Measurements from ENCODE around the gene HRCT1. TPM values are rescaled to one million over a fixed set of nuclear protein-coding genes. Genes with fewer than 3 reads are reported as not detected.
"Not testable (repeated sequence)": the region's sequence is repeated elsewhere in the genome, so short reads cannot be mapped to it uniquely, and the experiment has no call there.

HRCT1 gene
- total and polyA plus RNA-seq, 2 of the 4 experiments (the other 2 are of a cell fraction), result 1.1 to 3.9 TPM

DNA sequence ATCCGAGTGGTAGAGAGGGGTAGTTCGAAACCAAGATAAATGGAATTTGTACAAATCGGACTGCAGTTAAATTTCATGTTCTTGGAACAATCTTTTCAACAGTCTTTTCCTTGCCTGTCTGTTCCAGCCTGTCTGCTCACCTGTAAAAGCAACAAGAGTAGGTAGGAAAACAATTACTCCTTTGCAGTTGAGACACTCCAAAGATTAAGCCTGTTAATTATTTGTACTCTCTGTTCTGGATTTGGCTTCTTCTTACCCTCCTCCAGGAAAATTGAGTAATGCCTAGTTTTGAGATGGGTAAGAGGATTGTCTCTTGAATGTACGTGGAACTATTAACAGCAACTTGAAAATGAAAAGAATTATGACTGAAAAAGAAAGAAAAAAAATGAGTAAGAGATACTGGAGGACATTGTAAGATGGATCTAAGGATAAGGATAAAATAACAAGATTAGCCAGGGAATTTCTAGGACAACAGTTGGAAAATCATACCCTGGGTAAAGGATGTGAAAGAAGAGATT, 27.6 kb downstream of the HRCT1 start:
- Histone ChIP-seq H2BK15ac (ENCODE audit: low read depth, low read length) (peak overlapping the region; percentile 49; the same call in 2 of the 3 replicates), H4K20me1 (ENCODE audit: insufficient read depth, low read length) (no peaks in the 10 kb centered on the region), H2BK5ac (ENCODE audit: low read depth, low read length, poor library complexity, severe bottlenecking) (peak overlapping the region; percentile 67), H3K18ac (ENCODE audit: low read depth, low read length) (peak overlapping the region; percentile 82; the same call in 1 of the 2 replicates), H3K56ac (ENCODE audit: extremely low read depth, insufficient read depth, low read length) (no peak overlapping the region), H3K79me1 (ENCODE audit: low read depth in 1 of 2, low read length in 2 of 2) (peaks cover 0 to 4% of the 10 kb centered on the region in 2 experiments; a peak in 1 of 4 replicates), H2AFZ (replicated peaks; ENCODE audit: low read length, poor library complexity) (no peak overlapping the region), H3K14ac (replicated peaks; ENCODE audit: low read depth, low read length) (no peak overlapping the region), H3K4me2 (ENCODE audit: low read depth, low read length) (no peak overlapping the region), H4K91ac (ENCODE audit: insufficient read depth, low read depth, low read length) (peak overlapping the region; percentile 58; the same call in 1 of the 2 replicates), H2BK20ac (ENCODE audit: low read depth, low read length) (peak overlapping the region; percentile 56), H2AK9ac (replicated peaks; ENCODE audit: low read depth, low read length, poor library complexity) (no peak overlapping the region), H2AK5ac (ENCODE audit: low read depth, low read length) (0 out of 2 replicates have a peak overlapping the region, but pooled peaks have one; percentile 41), H3K27ac (ENCODE audit: insufficient read depth, low read length) (peak overlapping the region; percentile 19; the same call in 1 of the 2 replicates), H3K36me3 (ENCODE audit: control insufficient read depth, insufficient read depth, low read length) (no peaks in the 10 kb centered on the region), H3K23ac (ENCODE audit: low read depth, low read length) (no peak overlapping the region; the same call in 1 of the 2 replicates), H3K27me3 (ENCODE audit: control insufficient read depth, insufficient read depth, low read length) (no peaks in the 10 kb centered on the region), H2BK120ac (ENCODE audit: low read depth, low read length) (peak overlapping the region; percentile 8), H3K9ac (ENCODE audit: low read depth, low read length) (no peak overlapping the region; the same call in 1 of the 2 replicates), H3K9me1 (ENCODE audit: insufficient read depth, low read length) (peaks cover 14% of the 10 kb centered on the region), H3K4me1 (ENCODE audit: control insufficient read depth, insufficient read depth, low read length) (peaks cover 12% of the 10 kb centered on the region), H4K5ac (ENCODE audit: low read depth, low read length) (peak overlapping the region; percentile 45; the same call in 1 of the 2 replicates), H4K8ac (ENCODE audit: low read depth in 2 of 2, low read length in 2 of 2) (peak overlapping the region in 1 of 2 experiments; percentile 31; a peak in 2 of 4 replicates), H3K4me3 (ENCODE audit: insufficient read depth, low read depth, low read length) (no peak overlapping the region), H3K9me3 (ENCODE audit: control insufficient read depth, insufficient read depth, low read length) (no peaks in the 10 kb centered on the region), H3K4ac (ENCODE audit: low read depth, low read length) (no peak overlapping the region; the same call in 1 of the 2 replicates)
- ATAC-seq (ENCODE audit: low read depth) (no peak), DNase-seq (no peak)
- dilution Hi-C loops (cut with HindIII; ENCODE audit: low sequenced_read_pairs, unreplicated experiment) (no loop called here), in situ Hi-C loops (cut with MboI; ENCODE audit: low sequenced_read_pairs) (no loop called here), intact Hi-C loops (cut with micrococcal nuclease) (no loop called here)
- WGBS, 2 experiments (ENCODE audit: extremely low coverage in 2 of 2, insufficient read length in 1 of 2), result 100% methylated on average over 1 of the region's 4 CpGs; no CpG with 5 or more reads in 1 of the 2 experiments
- TF ChIP-seq MAFK (IDR thresholded peaks at IDR 0.05; ENCODE audit: low read depth, low read length) (no peak), CHD1 (IDR thresholded peaks at IDR 0.05; ENCODE audit: low read depth, low read length) (no peak), RAD21 (IDR thresholded peaks at IDR 0.05; ENCODE audit: low read length) (no peak), MAZ (IDR thresholded peaks at IDR 0.05; ENCODE audit: borderline replicate concordance, low read depth, low read length) (no peak)
- POLR2A ChIA-PET (ENCODE audit: unreplicated experiment), result no interaction called here
- BruUV-seq (replicated peaks), result no TSS peak
- CTCF ChIA-PET, result no interaction called here

DNA sequence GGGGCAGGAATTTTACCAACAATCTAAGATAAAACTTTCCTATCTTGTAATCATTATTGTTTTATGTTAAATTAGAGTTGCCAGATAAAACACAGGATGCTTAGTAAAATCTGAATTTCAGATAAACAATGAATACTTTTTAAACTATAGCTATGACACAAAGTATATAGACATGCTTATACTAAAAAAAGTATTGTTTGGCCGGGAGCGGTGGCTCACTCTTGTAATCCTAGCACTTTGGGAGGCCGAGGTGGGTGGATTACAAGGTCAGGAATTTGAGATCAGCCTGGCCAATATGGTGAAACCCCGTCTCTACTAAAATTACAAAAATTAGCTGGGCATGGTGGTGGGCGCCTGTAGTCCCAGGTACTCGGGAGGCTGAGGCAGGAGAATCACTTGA, 28.1 kb downstream of the HRCT1 start:
- H3K4me3 ChIP-seq (ENCODE audit: insufficient read depth, low read depth, low read length); H3K4me2 ChIP-seq (ENCODE audit: low read depth, low read length); POLR2A ChIA-PET (ENCODE audit: unreplicated experiment); in situ Hi-C loops (cut with MboI; ENCODE audit: low sequenced_read_pairs); H3K27me3 ChIP-seq (ENCODE audit: control insufficient read depth, insufficient read depth, low read length); H2AFZ ChIP-seq (replicated peaks; ENCODE audit: low read length, poor library complexity); H3K23ac ChIP-seq (ENCODE audit: low read depth, low read length); CTCF ChIA-PET; DNase-seq; H3K79me1 ChIP-seq (ENCODE audit: low read depth in 1 of 2, low read length in 2 of 2); dilution Hi-C loops (cut with HindIII; ENCODE audit: low sequenced_read_pairs, unreplicated experiment); H3K9me3 ChIP-seq (ENCODE audit: control insufficient read depth, insufficient read depth, low read length); intact Hi-C loops (cut with micrococcal nuclease); BruUV-seq (replicated peaks); H2AK5ac ChIP-seq (ENCODE audit: low read depth, low read length); H3K18ac ChIP-seq (ENCODE audit: low read depth, low read length); H3K9ac ChIP-seq (ENCODE audit: low read depth, low read length); H3K56ac ChIP-seq (ENCODE audit: extremely low read depth, insufficient read depth, low read length); H2AK9ac ChIP-seq (replicated peaks; ENCODE audit: low read depth, low read length, poor library complexity); H4K20me1 ChIP-seq (ENCODE audit: insufficient read depth, low read length); H3K4ac ChIP-seq (ENCODE audit: low read depth, low read length); H3K27ac ChIP-seq (ENCODE audit: insufficient read depth, low read length); H3K14ac ChIP-seq (replicated peaks; ENCODE audit: low read depth, low read length); ATAC-seq (ENCODE audit: low read depth); H2BK15ac ChIP-seq (ENCODE audit: low read depth, low read length); H3K36me3 ChIP-seq (ENCODE audit: control insufficient read depth, insufficient read depth, low read length); H4K91ac ChIP-seq (ENCODE audit: insufficient read depth, low read depth, low read length): not testable (repeated sequence)
- Histone ChIP-seq H2BK5ac (ENCODE audit: low read depth, low read length, poor library complexity, severe bottlenecking) (peak overlapping the region; percentile 100), H2BK20ac (ENCODE audit: low read depth, low read length) (peak overlapping the region; percentile 56; the same call in 1 of the 2 replicates), H3K9me1 (ENCODE audit: insufficient read depth, low read length) (peaks cover 13% of the 10 kb centered on the region), H2BK120ac (ENCODE audit: low read depth, low read length) (peak overlapping the region; percentile 8), H3K4me1 (ENCODE audit: control insufficient read depth, insufficient read depth, low read length) (peaks cover 14% of the 10 kb centered on the region), H4K8ac (ENCODE audit: low read depth in 2 of 2, low read length in 2 of 2) (peak overlapping the region in 1 of 2 experiments; percentile 31; a peak in 1 of 4 replicates), H4K5ac (ENCODE audit: low read depth, low read length) (peak overlapping the region; percentile 23; the same call in 1 of the 2 replicates)
- no CpG with 5 or more reads among the region's 6 CpGs for WGBS, 2 experiments (ENCODE audit: extremely low coverage in 2 of 2, insufficient read length in 1 of 2)

Data from IMR-90 (cell line).